Osteoblast (primary cell): ENCODE measurements around the gene HTRA2. TPM values are rescaled to one million over a fixed set of nuclear protein-coding genes. Genes with fewer than 3 reads are reported as not detected.

Experiments
- DNase-seq: peaks from one replicate; pipeline ENCODE4 v3.0.0; 2011; ENCODE audit warnings: low spot score, mixed read lengths; ENCODE audit not compliant: insufficient read length; ENCODE audit errors: missing footprints
- H2AFZ ChIP-seq: 2 replicates; pipeline ENCODE4 v1.6.0; 2011; ENCODE audit warnings: mild to moderate bottlenecking, low read length
- H3K27ac ChIP-seq: 2 replicates; pipeline ENCODE4 v1.5.1; 2011; ENCODE audit warnings: mild to moderate bottlenecking, low read depth, low read length, moderate library complexity
- H3K27me3 ChIP-seq: 2 replicates; pipeline ENCODE4 v1.6.0; 2012; ENCODE audit warnings: mild to moderate bottlenecking, control low read depth, inconsistent platforms, low read length, moderate library complexity; ENCODE audit not compliant: insufficient read depth
- H3K36me3 ChIP-seq: 2 replicates; pipeline ENCODE4 v1.5.1; 2011; ENCODE audit warnings: mild to moderate bottlenecking, low read length, control low read depth, moderate library complexity; ENCODE audit not compliant: insufficient read depth
- H3K4me1 ChIP-seq: 2 replicates; pipeline ENCODE4 v1.5.1; 2011; ENCODE audit warnings: mild to moderate bottlenecking, low read length, control low read depth, moderate library complexity; ENCODE audit not compliant: insufficient read depth
- H3K4me2 ChIP-seq: 2 replicates; pipeline ENCODE4 v1.6.0; 2011; ENCODE audit warnings: mild to moderate bottlenecking, low read length; ENCODE audit not compliant: insufficient read depth
- H3K4me3 ChIP-seq: fragments of 200-600 bp; sonication (generic); 3 replicates; pipeline ENCODE4 v1.5.1; 2012; ENCODE audit warnings: mild to moderate bottlenecking, low read length, inconsistent platforms; ENCODE audit not compliant: insufficient read depth
- H3K79me2 ChIP-seq: 2 replicates; pipeline ENCODE4 v1.6.0; 2012; ENCODE audit warnings: mild to moderate bottlenecking, low read length, control low read depth, inconsistent platforms; ENCODE audit not compliant: insufficient read depth
- H3K9me3 ChIP-seq: 2 replicates; pipeline ENCODE4 v1.5.1; 2011; ENCODE audit warnings: low read depth, low read length, control low read depth
- H4K20me1 ChIP-seq: 2 replicates; pipeline ENCODE4 v1.6.0; 2012; ENCODE audit warnings: mild to moderate bottlenecking, low read length, control low read depth; ENCODE audit not compliant: insufficient read depth
- total RNA-seq: library from RNA; depleted of rRNA; stranded (reverse); fragments of >200 nt; gene quantifications from 2 replicates; pipeline ENCODE4 v1.2.3, GENCODE V29; 2012
- TF ChIP-seq, protein P1 (sequence below): IDR thresholded peaks from 2 replicates; pipeline ENCODE4 v1.5.1; 2011; ENCODE audit warnings: mild to moderate bottlenecking, low read depth, low read length, moderate library complexity; ENCODE audit errors: extremely low read depth

Gene HTRA2
- total RNA-seq, 1 donor: 51.8 TPM

DNA sequence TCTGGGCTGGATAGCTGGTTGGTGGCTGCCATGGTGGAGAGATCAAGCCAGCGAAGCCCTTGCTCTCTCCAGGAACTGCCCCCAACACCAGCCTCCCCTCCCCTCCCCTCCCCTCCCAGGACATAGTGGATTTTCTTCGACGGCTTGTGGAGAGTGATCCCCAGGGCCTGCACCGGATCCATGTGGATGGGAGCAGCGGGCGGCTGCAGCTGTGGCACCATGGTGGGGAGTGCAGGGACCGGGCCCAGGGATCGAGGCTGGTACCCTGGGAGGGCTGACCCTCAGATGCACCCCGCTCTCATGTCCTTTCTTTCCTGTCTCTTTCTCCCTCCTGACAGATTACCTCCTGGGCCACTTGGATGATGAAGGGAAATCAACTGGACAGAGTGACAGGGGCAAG, 39.8 kb upstream of the HTRA2 start:
- H4K20me1 ChIP-seq: no peaks in the 10 kb centered on the region
- DNase-seq: no peak

GRCh38 chr2:74491648-74492544, 37.8 kb upstream of the HTRA2 start:
- Histone ChIP-seq H3K4me1 (peaks cover 29% of the 10 kb centered on the region), H3K27me3 (no peaks in the 10 kb centered on the region), H2AFZ (no peak overlapping the region), H3K4me3 (no peak overlapping the region), H3K9me3 (no peaks in the 10 kb centered on the region), H3K36me3 (peaks cover 41% of the 10 kb centered on the region), H3K79me2 (peaks cover 13% of the 10 kb centered on the region), H3K4me2 (no peak overlapping the region), H4K20me1 (no peaks in the 10 kb centered on the region), H3K27ac (no peak overlapping the region)
- DNase-seq: no peak
- TF ChIP-seq, protein P1, sequence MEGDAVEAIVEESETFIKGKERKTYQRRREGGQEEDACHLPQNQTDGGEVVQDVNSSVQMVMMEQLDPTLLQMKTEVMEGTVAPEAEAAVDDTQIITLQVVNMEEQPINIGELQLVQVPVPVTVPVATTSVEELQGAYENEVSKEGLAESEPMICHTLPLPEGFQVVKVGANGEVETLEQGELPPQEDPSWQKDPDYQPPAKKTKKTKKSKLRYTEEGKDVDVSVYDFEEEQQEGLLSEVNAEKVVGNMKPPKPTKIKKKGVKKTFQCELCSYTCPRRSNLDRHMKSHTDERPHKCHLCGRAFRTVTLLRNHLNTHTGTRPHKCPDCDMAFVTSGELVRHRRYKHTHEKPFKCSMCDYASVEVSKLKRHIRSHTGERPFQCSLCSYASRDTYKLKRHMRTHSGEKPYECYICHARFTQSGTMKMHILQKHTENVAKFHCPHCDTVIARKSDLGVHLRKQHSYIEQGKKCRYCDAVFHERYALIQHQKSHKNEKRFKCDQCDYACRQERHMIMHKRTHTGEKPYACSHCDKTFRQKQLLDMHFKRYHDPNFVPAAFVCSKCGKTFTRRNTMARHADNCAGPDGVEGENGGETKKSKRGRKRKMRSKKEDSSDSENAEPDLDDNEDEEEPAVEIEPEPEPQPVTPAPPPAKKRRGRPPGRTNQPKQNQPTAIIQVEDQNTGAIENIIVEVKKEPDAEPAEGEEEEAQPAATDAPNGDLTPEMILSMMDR: no peak

More for the DNA sequence above, 39.8 kb upstream of the HTRA2 start:
- H3K79me2 ChIP-seq: peaks cover 24% of the 10 kb centered on the region
- TF ChIP-seq, protein P1: no peak
- H3K36me3 ChIP-seq: peaks cover 53% of the 10 kb centered on the region
- no peaks in the 10 kb centered on the region for H3K27me3 ChIP-seq
- no peak overlapping the region for H2AFZ ChIP-seq
- H3K4me3 ChIP-seq: no peak overlapping the region
- no peak overlapping the region for H3K27ac ChIP-seq
- no peak overlapping the region for H3K4me2 ChIP-seq
- peaks cover 29% of the 10 kb centered on the region for H3K4me1 ChIP-seq
- H3K9me3 ChIP-seq: no peaks in the 10 kb centered on the region

DNA sequence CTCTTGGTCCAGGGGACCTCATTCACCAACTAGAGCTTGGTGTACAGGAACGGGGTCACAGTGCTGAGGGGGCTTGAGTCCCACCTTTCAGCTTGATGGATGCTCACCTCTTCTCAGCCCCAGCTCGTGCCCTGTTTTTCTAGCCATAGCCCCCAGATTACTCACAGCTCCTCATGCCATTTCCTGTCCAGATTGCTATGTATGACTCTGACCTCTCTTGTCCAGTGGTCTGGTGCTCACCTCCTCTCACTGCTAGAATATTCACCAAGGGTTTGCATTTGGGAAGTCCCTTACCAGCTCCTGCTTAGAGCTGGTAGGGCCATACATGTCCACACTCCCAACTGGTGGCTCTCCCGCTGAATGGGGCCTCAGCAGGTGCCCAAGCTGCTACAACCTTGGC, 36.2 kb upstream of the HTRA2 start:
- Histone ChIP-seq H4K20me1 (no peaks in the 10 kb centered on the region), H3K9me3 (no peaks in the 10 kb centered on the region), H3K27me3 (no peaks in the 10 kb centered on the region), H3K4me2 (no peak overlapping the region), H3K79me2 (peaks cover 11% of the 10 kb centered on the region), H3K36me3 (peaks cover 41% of the 10 kb centered on the region), H2AFZ (no peak overlapping the region), H3K27ac (no peak overlapping the region), H3K4me1 (peaks cover 22% of the 10 kb centered on the region), H3K4me3 (no peak overlapping the region)
- DNase-seq: peak; percentile 44
- TF ChIP-seq, protein P1: no peak

DNA sequence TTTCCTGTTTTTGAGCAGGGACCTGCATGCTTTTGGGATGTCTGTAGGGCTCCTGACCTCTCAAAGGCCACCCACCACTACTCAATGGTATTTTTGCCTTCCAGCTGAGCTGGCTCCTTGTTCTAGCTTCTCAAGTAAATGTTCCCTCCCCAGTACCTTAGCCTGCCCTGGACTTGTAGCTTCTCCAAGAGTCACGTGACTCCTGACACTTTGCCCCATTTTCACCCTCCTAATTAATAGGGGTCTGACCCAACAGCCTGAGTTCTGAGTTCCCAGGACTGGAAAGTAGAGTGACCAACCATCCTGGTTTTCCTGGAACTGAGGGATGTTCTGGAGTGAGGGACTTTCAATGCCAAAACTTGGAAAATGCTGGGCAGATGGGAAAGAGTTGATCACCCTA, 34.3 kb upstream of the HTRA2 start:
- TF ChIP-seq, protein P1: no peak
- Histone ChIP-seq H3K4me3 (no peak overlapping the region), H3K9me3 (no peaks in the 10 kb centered on the region), H2AFZ (no peak overlapping the region), H4K20me1 (no peaks in the 10 kb centered on the region), H3K27ac (no peak overlapping the region), H3K4me2 (no peak overlapping the region), H3K4me1 (peaks cover 19% of the 10 kb centered on the region), H3K36me3 (peaks cover 37% of the 10 kb centered on the region), H3K27me3 (no peaks in the 10 kb centered on the region), H3K79me2 (no peaks in the 10 kb centered on the region)
- DNase-seq: no peak
